Activated CD4-positive, alpha-beta T cell treated with anti-CD3 and anti-CD28 coated beads, Interleukin-2, amount 10 ng/mL, durations not matched to agents 7 days and 5 days (primary cell): ENCODE data around the gene RAB3IL1. TPM values are rescaled to one million over a fixed set of nuclear protein-coding genes. Genes with fewer than 3 reads are reported as not detected.

Experiments used
- CTCF ChIA-PET: fragments of 350-600 bp; sonication (Branson Sonifier 250); formaldehyde crosslinking; loops from one replicate; lab custom pipeline; 2021; ENCODE audit warnings: antibody characterized with exemption; lab: Charles Lee
- POLR2A ChIA-PET: fragments of 350-600 bp; sonication (Branson Sonifier 250); formaldehyde crosslinking; loops from one replicate; lab custom pipeline; 2021; ENCODE audit warnings: antibody characterized with exemption; lab: Charles Lee
- DNase-seq: peaks from one replicate; pipeline ENCODE4 v3.0.0-alpha.2; 2020
- H3K27ac Mint-ChIP-seq: one replicate; pipeline ENCODE4 v1.8.0; 2021; ENCODE audit warnings: mild to moderate bottlenecking, moderate library complexity, mixed read lengths
- H3K27me3 Mint-ChIP-seq: one replicate; pipeline ENCODE4 v1.8.0; 2021; ENCODE audit warnings: mixed read lengths
- H3K36me3 Mint-ChIP-seq: one replicate; pipeline ENCODE4 v1.8.0; 2021; ENCODE audit warnings: low read depth, mixed read lengths
- H3K4me1 Mint-ChIP-seq: one replicate; pipeline ENCODE4 v1.8.0; 2021; ENCODE audit warnings: mixed read lengths
- H3K4me3 Mint-ChIP-seq: one replicate; pipeline ENCODE4 v1.8.0; 2021; ENCODE audit warnings: mild to moderate bottlenecking, moderate library complexity, mixed read lengths
- H3K9me3 Mint-ChIP-seq: one replicate; pipeline ENCODE4 v1.8.0; 2021; ENCODE audit warnings: mixed read lengths
- total RNA-seq, 2 experiments: library from RNA; stranded (reverse); gene quantifications; one replicate each; pipeline ENCODE4 v1.2.3, GENCODE V29; 2021

Gene RAB3IL1
- total RNA-seq, 2 experiments from 2014 or later = not detected

DNA sequence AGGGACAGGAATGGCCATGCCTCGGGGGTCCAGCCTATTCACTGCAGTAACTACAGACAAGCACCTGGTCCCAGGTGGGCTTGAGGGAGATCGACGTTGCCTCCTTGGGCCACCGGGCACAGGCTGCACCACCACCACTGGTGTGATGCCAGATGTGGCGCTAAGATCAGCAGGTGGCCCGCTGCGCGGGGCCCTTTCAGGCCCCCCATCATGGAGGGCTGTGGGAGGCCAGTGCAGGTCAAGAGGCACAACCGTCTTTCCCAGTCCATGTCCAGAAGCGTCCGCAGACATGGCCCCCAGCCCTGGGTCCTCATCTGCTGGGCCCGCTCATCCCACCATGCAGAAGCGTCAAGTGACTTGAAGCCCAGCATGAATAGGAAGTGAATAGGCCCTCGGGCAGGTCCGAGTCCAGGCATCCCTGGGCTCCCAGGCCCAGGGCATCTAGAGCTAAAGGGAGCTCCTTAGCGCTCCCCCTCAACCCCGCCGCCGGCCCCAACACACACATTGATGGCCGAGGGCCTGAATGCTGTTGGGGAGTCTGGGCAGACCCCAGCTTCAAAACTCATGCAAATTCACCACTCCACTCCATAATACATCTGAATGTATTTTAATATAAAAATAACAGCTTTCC is 44.3 kb downstream of the RAB3IL1 start:
- ChIA-PET CTCF (interaction anchor here (1.1 to 1.7 kb wide), 2 partner anchors 8 to 74 kb away, joined by 3 to 7 read pairs; no protein-coding TSS in a partner anchor), POLR2A (no interaction called here)
- DNase-seq = no peak
- peaks cover 2% of the 10 kb centered on the region for H3K27me3 Mint-ChIP-seq
- no peaks in the 10 kb centered on the region for H3K36me3 Mint-ChIP-seq
- H3K4me3 Mint-ChIP-seq = no peak overlapping the region
- no peak overlapping the region for H3K27ac Mint-ChIP-seq
- no peaks in the 10 kb centered on the region for H3K9me3 Mint-ChIP-seq
- peaks cover 5% of the 10 kb centered on the region for H3K4me1 Mint-ChIP-seq

DNA sequence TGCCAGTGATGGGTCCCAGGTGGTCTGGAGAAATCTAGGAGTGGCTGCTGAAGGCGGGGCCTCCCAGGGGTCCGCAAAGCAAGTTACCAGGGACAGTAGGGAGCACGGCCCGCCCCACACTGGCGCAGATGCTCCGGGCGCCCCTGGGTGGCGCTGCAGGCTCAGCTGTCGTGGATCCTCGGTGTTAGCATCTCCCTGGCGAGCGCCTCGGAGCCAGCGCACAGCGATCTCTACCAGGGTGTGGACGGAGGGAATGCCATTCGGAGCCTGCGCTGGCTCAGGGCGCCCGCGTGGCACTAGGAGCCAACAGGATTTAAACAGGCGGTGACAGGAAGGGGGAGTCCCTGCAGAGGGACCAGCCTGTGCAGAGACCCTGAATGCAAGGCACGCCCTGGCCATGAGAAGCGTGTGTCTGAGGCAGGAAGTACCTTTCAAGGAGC is 46.2 kb downstream of the RAB3IL1 start:
- H3K27ac Mint-ChIP-seq = no peak overlapping the region
- CTCF ChIA-PET = interaction anchor here (0.6 to 4.1 kb wide), 20 partner anchors 11 to 241 kb away, joined by 3 to 41 read pairs (median 4); partner anchors contain the start of gene FTH1
- POLR2A ChIA-PET = no interaction called here

GRCh38 chr11:61870541-61871031 is 46.8 kb downstream of the RAB3IL1 start:
- CTCF ChIA-PET = interaction anchor here (0.7 to 4.1 kb wide), 20 partner anchors 12 to 242 kb away, joined by 3 to 41 read pairs (median 4); partner anchors contain the start of gene FTH1
- DNase-seq = no peak
- POLR2A ChIA-PET = no interaction called here
- Mint-ChIP-seq H3K4me1 (peaks cover 5% of the 10 kb centered on the region), H3K27me3 (peaks cover 2% of the 10 kb centered on the region), H3K4me3 (no peak overlapping the region), H3K9me3 (no peaks in the 10 kb centered on the region), H3K27ac (no peak overlapping the region), H3K36me3 (peaks cover 2% of the 10 kb centered on the region)

More for the DNA sequence above, 46.2 kb downstream of the RAB3IL1 start:
- Mint-ChIP-seq H3K4me1 (peaks cover 5% of the 10 kb centered on the region), H3K9me3 (no peaks in the 10 kb centered on the region), H3K36me3 (no peaks in the 10 kb centered on the region), H3K27me3 (peaks cover 2% of the 10 kb centered on the region), H3K4me3 (peak overlapping the region; percentile 62)
- peak; percentile 63 for DNase-seq

DNA sequence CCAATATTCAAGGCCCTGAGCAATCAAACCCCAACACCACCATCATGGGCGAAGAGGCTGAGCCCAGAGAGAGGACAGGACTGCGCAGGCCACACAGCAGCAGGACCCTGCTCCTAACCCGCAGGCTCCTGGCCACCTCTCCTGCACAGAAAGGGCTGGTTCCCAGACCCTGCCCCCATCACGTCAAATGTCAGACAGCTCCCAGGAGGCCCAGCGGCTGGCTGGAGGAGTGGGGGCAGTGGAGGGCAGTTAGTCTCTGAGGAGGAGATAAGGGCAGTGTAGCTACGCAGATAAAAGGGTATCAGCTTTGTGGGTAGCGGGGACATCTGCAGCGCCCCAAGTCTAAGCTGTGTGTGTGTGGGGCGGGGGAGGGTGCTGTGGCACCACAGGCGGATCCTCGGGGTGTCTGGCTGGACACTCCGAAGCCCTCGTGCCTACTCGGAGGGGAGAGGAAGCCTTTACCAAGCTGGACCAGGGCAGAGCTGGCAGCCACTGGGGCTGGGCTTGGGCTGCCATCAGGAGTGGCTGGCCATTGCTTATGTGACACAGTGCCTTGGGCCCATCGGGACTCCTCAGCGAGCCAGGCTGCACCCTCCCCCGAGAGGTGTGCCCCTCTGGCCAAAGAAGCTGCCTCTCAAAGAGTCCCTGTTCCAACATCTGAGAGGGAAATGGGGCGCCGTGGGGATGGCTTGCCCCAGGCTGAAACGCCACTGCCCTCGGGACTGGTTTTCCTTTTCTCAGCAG is 47.5 kb downstream of the RAB3IL1 start:
- H3K36me3 Mint-ChIP-seq = peaks cover 6% of the 10 kb centered on the region
- DNase-seq = no peak
- POLR2A ChIA-PET = no interaction called here
- peaks cover 5% of the 10 kb centered on the region for H3K4me1 Mint-ChIP-seq
- no peak overlapping the region for H3K27ac Mint-ChIP-seq
- no peaks in the 10 kb centered on the region for H3K9me3 Mint-ChIP-seq
- CTCF ChIA-PET = interaction anchor here (0.7 to 4.1 kb wide), 15 partner anchors 12 to 238 kb away, joined by 3 to 41 read pairs (median 4); partner anchors contain the start of gene FTH1
- no peak overlapping the region for H3K4me3 Mint-ChIP-seq
- H3K27me3 Mint-ChIP-seq = peaks cover 2% of the 10 kb centered on the region

DNA sequence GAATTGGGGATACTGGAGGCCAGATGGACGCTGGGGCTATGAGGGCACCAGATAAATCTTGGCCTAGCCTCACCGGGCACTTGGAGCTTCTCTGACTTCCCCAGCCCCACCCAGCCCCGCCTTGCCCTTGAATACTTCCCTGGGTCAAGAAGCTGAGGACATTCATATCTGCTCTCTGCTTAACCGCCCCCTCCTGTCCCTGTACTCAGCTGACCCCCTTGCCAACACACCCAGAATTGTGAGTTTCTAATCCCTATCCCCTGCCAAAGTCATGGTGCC is 48.0 kb downstream of the RAB3IL1 start:
- ChIA-PET CTCF (interaction anchor here (2.1 to 4.1 kb wide), 3 partner anchors 13 to 212 kb away, joined by 7 to 41 read pairs (median 16); no protein-coding TSS in a partner anchor), POLR2A (no interaction called here)
- peaks cover 5% of the 10 kb centered on the region for H3K4me1 Mint-ChIP-seq
- no peak overlapping the region for H3K4me3 Mint-ChIP-seq
- H3K36me3 Mint-ChIP-seq = peaks cover 9% of the 10 kb centered on the region
- no peaks in the 10 kb centered on the region for H3K9me3 Mint-ChIP-seq
- no peak overlapping the region for H3K27ac Mint-ChIP-seq
- H3K27me3 Mint-ChIP-seq = peaks cover 2% of the 10 kb centered on the region
- DNase-seq = no peak

- ChIA-PET CTCF (interaction anchor here (4.1 kb wide), 1 partner anchor 14 kb away, joined by 41 read pairs; no protein-coding TSS in a partner anchor), POLR2A (no interaction called here)
- no peak for DNase-seq
- no peak overlapping the region for H3K4me3 Mint-ChIP-seq
- H3K9me3 Mint-ChIP-seq = no peaks in the 10 kb centered on the region
- peaks cover 9% of the 10 kb centered on the region for H3K36me3 Mint-ChIP-seq
- H3K27me3 Mint-ChIP-seq = peaks cover 2% of the 10 kb centered on the region
- H3K27ac Mint-ChIP-seq = no peak overlapping the region
- H3K4me1 Mint-ChIP-seq = peaks cover 5% of the 10 kb centered on the region
Observed at GRCh38 chr11:61868571-61869428, 48.6 kb downstream of the RAB3IL1 start.

DNA sequence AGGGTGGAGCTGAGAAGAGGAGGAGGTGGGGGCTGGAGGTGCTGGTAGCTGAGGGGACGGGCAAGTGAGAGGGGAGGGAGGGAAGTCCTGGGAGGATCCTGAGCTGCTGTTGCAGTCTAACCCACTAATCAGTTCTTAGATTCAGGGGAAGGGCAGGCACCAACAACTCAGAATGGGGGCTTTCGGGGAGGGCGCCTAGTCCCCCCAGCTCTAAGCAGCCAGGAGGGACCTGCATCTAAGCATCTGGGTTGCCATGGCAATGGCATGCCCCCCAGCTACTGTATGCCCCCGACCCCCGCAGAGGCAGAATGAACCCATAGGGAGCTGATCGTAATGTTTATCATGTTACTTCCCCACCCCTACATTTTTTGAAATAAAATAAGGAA is 50.4 kb downstream of the RAB3IL1 start:
- no peak overlapping the region for H3K27ac Mint-ChIP-seq
- peaks cover 2% of the 10 kb centered on the region for H3K27me3 Mint-ChIP-seq
- H3K4me1 Mint-ChIP-seq = peaks cover 5% of the 10 kb centered on the region
- ChIA-PET POLR2A (no interaction called here), CTCF (interaction anchor here (0.6 to 1.5 kb wide), 3 partner anchors 12 to 140 kb away, joined by 3 to 4 read pairs (median 3); no protein-coding TSS in a partner anchor)
- no peaks in the 10 kb centered on the region for H3K9me3 Mint-ChIP-seq
- peaks cover 9% of the 10 kb centered on the region for H3K36me3 Mint-ChIP-seq
- H3K4me3 Mint-ChIP-seq = no peak overlapping the region
- DNase-seq = no peak

DNA sequence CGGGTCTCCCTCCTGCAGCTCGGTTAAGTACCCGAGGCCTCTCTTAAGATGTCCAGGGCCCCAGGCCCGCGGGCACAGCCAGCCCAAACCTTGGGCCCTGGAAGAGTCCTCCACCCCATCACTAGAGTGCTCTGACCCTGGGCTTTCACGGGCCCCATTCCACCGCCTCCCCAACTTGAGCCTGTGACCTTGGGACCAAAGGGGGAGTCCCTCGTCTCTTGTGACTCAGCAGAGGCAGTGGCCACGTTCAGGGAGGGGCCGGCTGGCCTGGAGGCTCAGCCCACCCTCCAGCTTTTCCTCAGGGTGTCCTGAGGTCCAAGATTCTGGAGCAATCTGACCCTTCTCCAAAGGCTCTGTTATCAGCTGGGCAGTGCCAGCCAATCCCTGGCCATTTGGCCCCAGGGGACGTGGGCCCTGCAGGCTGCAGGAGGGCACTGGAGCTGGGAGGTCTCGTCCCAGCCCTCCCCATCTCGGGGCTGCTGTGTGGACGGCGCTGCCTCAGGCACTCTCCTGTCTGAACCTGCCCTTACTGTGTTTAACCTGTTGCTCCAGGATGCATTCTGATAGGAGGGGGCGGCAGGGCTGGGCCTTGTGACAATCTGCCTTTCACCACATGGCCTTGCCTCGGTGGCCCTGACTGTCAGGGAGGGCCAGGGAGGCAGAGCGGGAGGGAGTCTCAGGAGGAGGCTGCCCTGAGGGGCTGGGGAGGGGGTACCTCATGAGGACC is 51.0 kb downstream of the RAB3IL1 start:
- H3K27ac Mint-ChIP-seq = no peak overlapping the region
- POLR2A ChIA-PET = no interaction called here
- peaks cover 2% of the 10 kb centered on the region for H3K27me3 Mint-ChIP-seq
- DNase-seq = no peak
- no peak overlapping the region for H3K4me3 Mint-ChIP-seq
- no peaks in the 10 kb centered on the region for H3K9me3 Mint-ChIP-seq
- H3K4me1 Mint-ChIP-seq = peaks cover 5% of the 10 kb centered on the region
- CTCF ChIA-PET = interaction anchor here (0.6 to 1.5 kb wide), 3 partner anchors 12 to 141 kb away, joined by 3 to 4 read pairs (median 3); no protein-coding TSS in a partner anchor
- H3K36me3 Mint-ChIP-seq = peaks cover 11% of the 10 kb centered on the region

GRCh38 chr11:61864814-61865775 is 52.3 kb downstream of the RAB3IL1 start:
- Mint-ChIP-seq H3K27me3 (no peaks in the 10 kb centered on the region), H3K9me3 (no peaks in the 10 kb centered on the region), H3K27ac (peak overlapping the region; percentile 19), H3K36me3 (peaks cover 17% of the 10 kb centered on the region), H3K4me3 (no peak overlapping the region), H3K4me1 (no peaks in the 10 kb centered on the region)
- ChIA-PET POLR2A (no interaction called here), CTCF (interaction anchor here (1.0 kb wide), 1 partner anchor 50 kb away, joined by 3 read pairs; no protein-coding TSS in a partner anchor)
- no peak for DNase-seq

DNA sequence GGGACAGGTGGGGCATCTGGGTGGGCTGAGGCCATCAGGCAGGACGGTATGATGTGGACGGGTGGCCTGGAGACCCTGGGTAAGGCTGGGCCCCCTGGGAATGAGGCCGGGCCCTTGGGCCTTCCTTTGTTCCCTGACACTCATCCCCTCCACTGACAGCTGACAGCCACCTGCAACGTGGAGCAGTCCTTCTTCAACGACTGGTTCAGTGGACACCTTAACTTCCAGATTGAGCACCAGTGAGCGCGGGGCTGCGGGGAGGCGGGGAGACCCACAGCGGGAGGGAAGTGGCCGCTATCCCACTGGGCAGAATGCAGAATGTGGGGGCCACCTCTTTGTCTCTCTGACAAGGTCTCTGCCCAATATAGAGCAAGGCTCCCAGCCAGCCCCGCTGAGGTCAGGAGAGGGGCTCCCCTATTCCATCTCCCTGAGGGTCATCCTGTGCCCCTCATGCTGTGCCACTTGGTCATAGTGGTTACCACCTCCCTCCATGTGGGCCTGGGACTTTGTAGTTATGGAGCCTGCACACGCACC is 53.8 kb downstream of the RAB3IL1 start:
- DNase-seq = no peak
- ChIA-PET CTCF (no interaction called here), POLR2A (no interaction called here)
- Mint-ChIP-seq H3K36me3 (peaks cover 26% of the 10 kb centered on the region), H3K27ac (no peak overlapping the region), H3K9me3 (no peaks in the 10 kb centered on the region), H3K27me3 (no peaks in the 10 kb centered on the region), H3K4me1 (no peaks in the 10 kb centered on the region), H3K4me3 (no peak overlapping the region)
